Astrocyte of the hippocampus (primary cell): ENCODE measurements around the gene RCSD1.
A peak's percentile ranks its signal among the peaks of the same experiment; 100 is the strongest.
"Not testable (repeated sequence)": the region's sequence is repeated elsewhere in the genome, so short reads cannot be mapped to it uniquely, and the experiment has no call there.

Source experiments
- DNase-seq: peaks from one replicate; pipeline ENCODE4 v3.0.0; 2011; ENCODE audit warnings: low read depth, low spot score

RCSD1 gene

DNA sequence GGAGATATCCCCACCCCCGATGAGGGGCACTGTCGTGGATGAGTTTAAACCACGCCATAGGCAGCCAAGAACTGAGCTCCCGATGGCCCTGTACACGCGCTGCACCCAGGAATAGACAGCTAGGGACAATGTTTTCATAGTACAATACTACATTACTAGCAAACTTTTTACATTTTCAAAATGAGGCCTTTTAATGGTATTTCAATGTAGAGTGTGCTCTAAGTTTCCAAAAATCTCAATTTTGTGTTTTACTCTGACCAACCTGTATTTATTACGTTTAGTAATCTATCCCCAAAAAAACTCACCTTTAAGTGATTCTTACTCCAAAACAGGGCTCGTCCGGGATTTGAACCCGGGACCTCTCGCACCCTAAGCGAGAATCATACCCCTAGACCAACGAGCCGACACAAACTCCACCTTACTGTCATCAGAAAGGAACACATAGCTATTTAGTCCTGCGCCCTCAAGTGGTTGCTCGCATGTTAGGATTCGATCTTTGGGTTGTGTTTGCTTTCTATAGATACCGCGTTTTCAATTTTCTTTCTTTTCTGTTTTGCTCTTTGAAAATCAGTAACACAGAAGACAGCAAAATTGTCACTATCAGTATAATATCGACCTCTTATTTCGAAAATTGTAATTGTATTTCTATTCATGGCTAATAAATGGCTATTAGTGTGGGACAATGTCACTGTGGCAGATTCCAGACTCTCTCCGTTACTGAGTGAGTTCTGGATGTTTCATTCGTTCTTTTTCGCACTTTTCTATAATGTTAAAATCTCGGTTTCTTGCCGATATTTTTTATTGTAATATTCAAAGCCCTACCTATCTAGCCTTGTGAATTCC lies 85.3 kb downstream of the RCSD1 start:
- DNase-seq: peak; percentile 92

DNA sequence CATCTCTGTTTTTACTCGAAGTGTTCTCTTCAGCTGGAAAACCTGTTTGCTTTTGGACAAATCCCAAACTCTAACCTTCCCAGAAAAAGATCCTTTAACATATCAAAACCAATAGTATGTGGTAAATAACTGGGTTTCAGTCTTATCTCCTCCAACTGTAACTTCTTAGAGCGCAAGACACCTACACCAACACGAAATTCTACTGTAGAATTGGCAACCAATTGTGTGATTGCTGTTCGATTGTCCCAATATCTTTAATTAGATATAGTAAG lies 85.9 kb downstream of the RCSD1 start:
- no peak for DNase-seq

DNA sequence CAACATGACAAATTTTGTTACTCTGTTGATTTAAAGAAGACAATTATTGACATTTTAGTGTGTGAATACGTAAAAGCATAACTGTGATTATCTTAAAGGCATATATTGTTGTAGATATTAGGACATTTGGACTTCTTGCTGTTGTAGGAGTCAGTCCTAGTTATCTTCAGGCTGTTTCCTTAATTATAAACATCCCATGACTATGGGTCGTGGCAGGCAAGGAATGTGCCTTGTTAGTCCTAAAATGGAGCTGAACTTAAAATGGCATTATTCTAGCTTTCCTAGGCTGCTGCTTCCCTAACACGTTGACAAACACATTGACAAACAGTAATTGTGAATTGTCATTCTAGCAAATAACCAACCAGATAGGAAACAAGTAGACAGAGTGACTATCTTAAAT lies 87.3 kb downstream of the RCSD1 start:
- no peak for DNase-seq

DNA sequence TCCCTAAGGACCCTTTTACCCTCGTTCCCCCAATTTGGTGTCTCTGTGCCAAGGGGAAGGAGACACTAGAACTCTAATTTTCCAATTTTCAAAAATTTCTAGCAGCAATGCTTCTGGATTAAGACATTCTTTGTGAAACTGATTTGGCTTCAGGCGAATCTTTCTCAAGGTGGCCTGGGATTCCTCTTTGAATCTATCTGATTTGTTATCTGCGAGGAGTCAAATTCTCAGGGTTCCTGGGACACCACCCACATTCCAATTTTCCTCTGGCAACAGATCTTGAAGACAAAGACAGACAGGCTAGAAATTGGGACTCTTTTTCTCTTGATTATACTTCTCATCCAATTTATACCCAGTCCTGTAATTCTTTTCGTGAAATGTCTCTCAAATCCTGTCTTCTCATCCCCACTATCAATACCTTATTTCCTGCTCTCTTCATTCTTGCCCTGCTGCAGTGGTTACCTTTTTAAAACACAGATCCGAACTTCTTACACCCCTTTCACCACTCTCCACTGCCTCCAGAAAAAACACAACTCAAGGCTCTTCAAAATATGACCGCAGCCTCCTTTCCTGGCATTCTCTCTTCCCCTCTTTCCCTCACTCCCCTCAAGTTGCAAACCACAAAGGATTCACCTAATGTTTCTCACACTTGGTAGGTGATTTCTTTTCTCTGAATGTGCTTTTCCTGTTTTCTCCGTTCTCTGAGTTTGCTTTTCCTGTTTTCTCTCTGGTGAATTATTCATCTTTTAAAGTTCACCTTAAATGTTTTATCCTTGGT lies 89.1 kb downstream of the RCSD1 start:
- DNase-seq: no peak

DNA sequence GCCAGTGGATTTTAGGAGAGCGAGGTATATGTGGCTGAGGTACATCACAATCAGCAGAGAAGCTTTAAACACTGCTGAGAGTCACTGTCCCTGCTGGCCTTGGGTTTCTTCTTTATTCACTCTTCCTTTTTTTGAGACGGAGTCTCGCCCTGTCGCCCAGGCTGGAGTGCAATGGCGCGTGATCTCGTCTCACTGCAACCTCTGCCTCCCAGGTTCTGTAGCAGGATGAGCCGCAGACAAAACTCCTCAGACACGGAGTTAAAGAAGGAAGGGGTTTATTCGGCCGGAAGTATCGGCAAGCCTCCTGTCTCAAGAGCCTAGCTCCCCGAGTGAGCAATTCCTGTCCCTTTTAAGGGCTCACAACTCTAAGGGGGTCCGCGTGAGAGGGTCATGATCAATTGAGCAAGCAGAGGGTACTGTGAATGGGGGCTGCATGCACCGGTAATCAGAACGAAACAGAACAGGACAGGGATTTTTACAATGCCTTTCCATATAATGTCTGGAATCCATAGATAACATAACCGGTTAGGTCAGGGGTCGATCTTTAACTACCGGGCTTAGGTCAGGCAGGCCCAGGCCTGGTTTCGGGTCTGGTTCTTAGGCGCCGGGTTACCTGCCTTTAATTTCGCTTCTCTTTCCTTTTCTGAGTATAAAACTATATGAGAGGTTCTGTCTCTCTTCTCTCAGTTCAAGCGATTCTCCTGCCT lies 89.8 kb downstream of the RCSD1 start:
- DNase-seq: not testable (repeated sequence)

DNA sequence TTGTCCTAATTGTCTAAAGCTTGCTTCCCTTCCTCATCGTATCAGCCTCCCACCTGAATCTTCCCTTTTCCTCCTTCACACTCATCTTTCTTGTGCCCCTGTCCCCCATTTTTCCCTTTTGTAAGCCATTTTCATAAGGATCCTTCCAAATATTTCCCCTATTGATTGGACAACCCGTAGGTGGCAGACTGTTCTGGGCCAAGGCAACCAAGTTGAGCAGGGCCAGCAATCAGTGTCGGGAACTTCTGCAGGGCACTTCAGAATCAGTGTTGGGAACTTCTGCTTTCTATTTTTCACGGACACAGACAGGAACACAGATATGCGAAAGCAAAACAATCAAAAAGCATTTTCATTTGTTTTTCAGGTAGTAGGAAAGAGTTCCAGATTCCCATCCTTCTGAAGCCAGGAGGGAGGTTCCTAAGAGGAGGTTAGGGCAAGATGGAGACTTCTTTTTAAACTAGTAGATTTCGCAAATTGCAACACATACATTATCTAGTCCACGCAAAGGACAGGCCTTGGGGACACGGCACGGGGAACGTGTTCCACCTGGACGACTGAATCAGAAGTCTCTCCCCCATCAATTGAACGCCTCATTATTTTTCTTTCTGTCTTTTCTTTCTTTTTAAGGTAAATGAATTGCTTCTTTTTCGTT lies 91.1 kb downstream of the RCSD1 start:
- peak; percentile 70 for DNase-seq

DNA sequence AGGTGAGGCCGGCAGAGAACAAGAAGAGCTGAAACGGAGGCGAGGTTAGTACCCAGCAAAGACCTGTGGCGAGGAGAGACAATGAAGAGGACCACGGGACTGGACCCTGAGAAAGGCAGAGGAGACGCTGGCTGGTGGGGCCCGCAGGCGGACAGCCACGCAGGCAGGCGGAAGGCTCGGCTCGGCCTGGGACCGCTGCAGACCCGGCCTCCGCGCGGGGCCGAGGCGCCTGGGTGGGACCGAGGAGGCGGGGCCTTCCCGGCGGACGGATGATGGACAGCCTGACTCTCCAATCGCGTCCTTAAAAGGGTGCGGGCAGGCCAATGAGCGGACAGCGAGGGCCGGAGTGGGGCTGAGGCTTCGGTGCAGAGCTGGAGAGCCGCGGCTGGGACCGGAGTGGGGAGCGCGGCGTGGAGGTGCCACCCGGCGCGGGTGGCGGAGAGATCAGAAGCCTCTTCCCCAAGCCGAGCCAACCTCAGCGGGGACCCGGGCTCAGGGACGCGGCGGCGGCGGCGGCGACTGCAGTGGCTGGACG lies 91.7 kb downstream of the RCSD1 start, which contains the start of gene MPZL1:
Gene MPZL1 (plus strand): TSS at position 366 of the 535 bp plus-strand sequence. CDS start 170 bp downstream, outside the sequence.
- DNase-seq: peak; percentile 98

DNA sequence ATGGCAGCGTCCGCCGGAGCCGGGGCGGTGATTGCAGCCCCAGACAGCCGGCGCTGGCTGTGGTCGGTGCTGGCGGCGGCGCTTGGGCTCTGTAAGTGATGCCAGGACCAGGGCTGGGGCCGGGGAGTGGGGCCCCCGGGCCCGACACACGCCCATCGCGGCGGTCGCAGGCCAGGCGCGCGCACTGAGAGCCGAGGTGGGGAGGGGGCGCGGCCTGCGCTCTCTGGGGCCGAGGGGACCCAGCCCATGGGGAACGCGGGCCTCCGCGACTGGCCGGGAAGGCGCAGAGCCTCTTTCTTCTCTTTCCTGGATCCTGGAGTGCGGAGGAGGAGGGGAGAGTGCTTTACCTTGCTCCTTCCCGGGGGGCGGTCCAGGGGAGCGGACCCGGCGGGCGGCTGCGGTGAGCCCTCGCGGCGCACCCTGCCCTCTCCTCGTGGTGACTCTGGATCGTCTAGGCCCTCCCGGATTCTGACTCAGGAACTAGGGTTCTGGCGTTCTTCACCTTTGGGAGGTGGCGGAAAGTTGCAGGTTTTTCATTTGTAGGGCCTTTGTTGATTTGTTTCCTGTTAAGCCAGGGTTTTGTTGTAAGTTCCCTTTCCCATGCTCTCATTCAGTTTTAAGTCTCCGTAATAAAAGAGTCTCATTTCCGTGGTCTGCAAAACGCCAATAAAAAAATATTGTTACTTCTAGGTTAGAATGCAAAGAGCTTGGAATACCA lies 92.3 kb downstream of the RCSD1 start:
- DNase-seq: no peak

DNA sequence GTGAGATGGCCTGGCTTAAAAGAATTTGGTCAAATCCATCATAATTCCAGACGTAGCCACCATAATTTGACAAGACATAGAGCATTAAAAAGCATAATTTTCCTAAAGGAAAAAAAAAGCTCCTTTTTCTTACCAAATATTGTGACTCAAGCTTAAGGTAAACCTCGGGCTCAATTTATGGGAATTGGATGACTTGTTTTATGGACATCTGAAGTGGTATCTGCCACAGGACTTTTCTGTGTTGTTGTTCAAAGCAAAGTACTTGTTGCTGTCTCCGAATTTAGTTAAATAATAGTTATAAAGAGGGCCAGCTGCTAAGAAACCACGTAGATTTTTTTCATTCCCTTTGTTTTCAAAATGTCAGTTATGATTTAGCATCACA lies 92.8 kb downstream of the RCSD1 start:
- DNase-seq: no peak

DNA sequence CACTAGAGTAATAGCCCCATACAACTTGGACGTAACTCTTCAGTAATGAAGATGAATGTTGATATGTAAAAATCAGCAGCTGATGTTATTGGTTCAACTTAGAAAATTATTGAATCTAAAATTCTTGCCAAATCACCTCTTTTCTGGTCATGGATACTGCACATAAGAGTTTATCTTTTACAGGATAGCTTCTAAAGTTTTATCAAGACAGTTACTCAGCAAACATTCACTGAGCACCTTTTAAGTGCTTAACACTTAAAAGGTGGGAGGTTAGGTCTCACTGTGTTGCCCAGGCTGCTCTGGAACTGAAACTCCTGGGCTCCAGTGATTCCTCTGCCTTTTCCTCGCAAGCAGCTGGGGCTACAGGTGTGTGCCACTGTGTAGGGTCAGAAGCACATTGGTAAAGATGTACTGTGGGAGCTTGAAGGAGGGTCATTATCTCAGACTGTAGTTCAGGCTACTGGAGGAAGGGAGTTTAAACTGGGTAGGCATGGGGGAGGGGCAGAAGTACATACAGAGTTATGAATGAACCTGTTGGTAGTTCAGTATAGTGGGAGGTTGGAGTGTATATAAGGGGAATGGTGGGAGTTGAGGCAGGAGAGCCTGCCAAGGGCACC lies 93.8 kb downstream of the RCSD1 start:
- DNase-seq: no peak

DNA sequence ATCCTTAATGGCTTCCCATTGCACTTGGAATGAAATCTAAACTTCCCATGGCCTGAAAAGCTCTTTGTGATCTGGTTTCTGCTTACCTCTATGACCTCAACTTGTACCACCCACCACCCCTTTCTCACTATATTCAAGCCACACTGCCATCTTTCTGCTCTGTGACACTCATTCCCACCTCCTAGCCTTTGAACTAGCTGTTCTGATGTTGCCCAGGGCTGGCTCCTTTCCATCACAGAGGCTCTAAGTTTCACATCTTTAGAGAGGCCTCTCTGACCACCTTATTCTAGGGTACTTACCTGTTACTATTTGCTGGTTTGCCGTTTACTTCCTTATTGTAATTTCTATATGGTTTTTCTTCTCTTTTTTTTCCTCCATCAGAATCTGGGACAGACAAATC lies 96.0 kb downstream of the RCSD1 start:
- no peak for DNase-seq

DNA sequence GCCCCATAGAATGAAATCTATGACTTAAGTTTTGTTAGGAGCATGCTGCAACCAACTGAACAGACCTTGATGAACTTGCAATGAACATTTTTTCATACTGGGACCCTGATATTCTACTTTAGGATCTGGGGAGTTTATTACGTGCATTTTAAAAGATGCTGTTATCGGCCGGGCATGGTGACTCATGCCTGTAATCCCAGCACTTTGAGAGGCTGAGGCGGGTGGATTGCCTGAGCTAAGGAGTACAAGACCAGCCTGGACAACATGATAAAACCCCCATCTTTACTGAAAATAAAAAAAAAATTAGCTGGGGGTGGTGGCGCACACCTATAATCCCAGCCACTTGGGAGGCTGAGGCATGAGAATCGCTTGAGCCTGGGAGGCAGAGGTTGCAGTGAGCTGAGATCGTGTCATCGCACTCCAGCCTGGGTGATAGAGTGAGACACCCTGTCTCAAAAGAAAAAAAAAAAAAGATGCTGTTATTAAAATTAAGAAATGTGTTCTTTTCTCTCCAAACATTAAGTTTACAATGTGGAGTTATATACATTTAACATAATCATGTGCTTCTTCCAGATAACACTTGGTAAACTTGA lies 98.9 kb downstream of the RCSD1 start:
- DNase-seq: no peak

DNA sequence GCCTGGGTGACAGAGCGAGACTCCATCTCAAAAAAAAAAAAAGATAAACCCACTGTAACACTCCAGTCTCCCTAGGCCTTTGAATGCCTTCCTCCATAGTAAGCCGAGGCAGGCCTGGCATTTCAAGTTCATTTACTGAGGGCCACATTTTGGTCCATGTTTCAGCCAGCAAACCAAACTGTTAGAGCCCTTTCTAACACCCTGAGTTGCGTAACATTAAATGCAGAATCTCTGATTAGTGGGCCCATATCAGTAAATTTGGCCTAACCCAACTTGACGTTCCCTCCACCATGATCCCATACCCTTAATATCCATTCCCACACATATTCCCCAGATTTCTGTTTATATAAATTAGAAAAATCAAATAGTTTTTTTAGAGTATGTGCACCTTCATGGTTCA lies 104.2 kb downstream of the RCSD1 start:
- no peak for DNase-seq

DNA sequence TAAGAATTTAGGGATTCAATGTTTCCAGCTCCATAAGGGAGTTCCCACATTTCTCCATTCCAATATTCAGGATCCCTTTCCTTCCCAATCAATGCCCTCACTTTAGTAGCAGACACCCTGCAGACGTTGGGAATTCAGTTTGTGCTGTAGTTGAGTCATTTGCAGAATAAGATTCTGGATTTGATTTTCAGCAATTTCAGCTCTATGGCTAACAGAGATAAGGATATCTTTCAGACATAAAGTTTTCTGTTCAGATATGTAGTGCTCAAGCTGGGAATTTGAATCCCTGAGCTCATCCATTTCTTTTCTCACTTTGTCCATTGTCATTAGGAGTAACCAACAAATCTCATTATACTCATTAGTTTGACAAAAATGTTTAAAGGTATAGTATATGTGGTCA lies 104.8 kb downstream of the RCSD1 start:
- DNase-seq: no peak

DNA sequence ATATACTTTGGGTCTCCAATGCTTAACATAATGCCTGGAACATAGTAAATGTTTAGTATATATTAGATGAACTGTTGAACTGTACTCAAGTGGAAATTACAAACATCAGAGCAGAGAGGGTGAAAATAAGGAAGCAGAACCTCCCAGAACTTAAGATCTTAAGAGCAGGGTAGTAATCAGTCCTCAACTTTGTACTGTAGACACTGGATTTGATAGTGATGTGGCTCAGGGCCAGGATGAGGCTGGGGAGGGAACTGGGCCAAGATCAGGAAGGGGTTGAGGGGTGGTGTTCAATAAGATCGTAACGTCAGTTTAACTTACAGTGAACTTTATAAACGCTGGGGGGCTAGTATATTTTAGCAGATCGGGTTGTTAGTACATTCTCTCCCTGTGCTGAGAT lies 107.1 kb downstream of the RCSD1 start:
- DNase-seq: no peak

DNA sequence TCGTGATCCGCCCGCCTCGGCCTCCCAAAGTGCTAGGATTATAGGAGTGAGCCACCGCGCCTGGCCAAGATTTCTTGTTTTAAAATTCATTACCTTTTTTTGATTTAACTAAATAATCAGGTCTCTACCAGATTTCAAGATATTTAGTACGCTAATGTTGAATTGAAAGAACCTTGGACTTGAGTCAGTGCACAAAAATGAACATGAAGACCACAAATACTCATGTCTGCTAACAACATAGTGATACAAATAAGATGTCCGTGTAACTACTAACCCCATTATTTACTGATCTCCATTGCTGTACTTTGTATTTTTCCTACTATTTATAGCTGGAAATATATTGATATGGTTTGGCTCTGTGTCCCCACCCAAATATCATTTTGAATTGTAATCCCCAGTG lies 108.1 kb downstream of the RCSD1 start:
- peak; percentile 41 for DNase-seq

DNA sequence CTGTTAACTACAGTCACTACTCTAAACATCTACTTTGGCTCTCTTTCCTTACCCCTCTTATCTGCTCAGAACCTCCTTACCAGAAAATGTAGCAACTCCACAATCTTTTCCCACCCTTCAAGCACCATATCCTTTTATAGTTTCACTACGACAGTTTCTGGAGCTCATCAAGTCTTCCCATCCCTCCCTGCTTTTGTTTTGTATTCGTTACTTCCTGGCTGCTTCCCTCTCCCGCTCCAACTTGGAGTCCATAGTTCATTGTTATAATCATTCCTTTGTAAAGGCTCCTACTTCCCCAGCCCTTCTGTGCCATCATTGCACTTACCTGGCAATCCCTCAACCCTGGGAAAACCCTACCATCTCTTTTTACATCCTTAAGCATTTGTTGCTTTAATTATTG lies 109.7 kb downstream of the RCSD1 start:
- no peak for DNase-seq

DNA sequence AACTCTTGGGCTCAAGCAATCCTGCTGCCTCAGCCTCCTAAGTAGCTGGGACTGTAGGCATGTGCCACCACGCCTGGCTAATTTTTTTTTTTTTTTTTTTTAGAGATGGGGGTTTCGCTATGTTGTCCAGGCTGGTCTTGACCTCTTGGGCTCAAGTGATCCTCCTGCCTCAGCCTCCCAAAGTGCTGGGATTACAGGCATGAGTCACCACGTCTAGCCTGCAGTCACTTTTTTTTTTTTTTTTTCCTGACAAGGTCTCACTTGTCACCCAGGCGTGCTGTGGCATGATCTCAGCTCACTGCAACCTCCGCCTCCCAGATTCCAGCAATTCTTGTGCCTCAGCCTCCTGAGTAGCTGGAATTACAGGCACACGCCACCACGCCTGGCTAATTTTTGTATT lies 111.1 kb downstream of the RCSD1 start:
- DNase-seq: not testable (repeated sequence)

DNA sequence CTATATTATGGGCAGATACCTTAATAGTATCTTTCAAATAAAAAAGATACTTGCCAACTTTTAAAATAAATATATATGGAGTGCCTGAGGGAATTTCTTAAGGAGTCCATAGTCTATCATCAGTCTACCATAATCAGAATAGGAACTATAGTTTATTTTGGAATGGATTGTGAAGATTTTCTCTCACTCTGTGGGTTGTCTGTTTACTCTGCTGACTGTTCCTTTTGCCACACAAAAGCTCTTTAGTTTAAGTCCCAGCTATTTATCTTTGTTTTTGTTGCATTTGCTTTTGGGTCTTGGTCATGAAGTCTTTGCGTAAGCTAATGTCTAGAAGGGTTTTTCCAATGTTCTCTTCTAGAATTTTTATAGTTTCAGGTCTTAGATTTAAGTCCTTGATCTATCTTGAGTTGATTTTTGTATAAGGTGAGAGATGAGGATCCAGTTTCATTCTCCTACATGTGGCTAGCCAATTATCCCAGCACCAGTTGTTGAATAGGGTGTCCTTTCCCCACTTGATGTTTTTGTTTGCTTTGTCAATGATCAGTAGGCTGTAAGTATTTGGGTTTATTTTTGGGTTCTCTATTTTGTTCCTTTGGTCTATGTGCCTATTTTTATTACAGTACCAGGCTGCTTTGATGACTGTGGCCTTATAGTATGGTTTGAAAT lies 112.5 kb downstream of the RCSD1 start:
- DNase-seq: peak; percentile 45

DNA sequence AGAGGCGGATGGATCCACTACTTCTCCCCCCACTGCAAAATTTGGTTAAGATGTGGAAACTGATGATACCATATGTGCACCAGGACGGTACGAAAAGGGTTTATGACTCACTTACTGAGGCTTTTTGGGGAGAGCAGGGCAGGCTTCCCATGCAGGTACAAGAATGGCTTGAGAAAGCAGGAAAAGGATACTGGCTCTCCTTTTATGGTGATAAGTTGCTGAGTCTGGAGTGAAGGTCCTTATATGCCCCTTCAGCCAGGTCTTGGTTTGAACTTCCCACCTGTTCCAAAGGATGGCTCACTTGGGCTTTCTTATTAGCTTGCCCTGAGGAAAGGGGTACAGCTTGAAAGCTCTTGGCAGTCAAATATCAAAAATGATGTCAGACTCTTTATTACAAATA lies 114.9 kb downstream of the RCSD1 start:
- no peak for DNase-seq
